AG09309 (cell line): ENCODE measurements around the gene LARP1B.
"Not testable (repeated sequence)": the region's sequence is repeated elsewhere in the genome, so short reads cannot be mapped to it uniquely, and the experiment has no call there.

Source experiments
- DNase-seq: peaks from one replicate; pipeline ENCODE4 v3.0.0-alpha.2; 2010; ENCODE audit warnings: low read depth
- H3K4me3 ChIP-seq: 2 replicates; pipeline ENCODE4 v1.5.1; 2011; ENCODE audit warnings: mild to moderate bottlenecking, low read depth, low read length, moderate library complexity; ENCODE audit not compliant: control insufficient read depth
- TF ChIP-seq, protein P1 (sequence below): IDR thresholded peaks from 2 replicates; pipeline ENCODE4 v1.5.1; 2011; ENCODE audit warnings: mild to moderate bottlenecking, low read depth, low read length, inconsistent platforms; ENCODE audit not compliant: insufficient read depth, control insufficient read depth; ENCODE audit errors: missing control alignments

Gene LARP1B

DNA sequence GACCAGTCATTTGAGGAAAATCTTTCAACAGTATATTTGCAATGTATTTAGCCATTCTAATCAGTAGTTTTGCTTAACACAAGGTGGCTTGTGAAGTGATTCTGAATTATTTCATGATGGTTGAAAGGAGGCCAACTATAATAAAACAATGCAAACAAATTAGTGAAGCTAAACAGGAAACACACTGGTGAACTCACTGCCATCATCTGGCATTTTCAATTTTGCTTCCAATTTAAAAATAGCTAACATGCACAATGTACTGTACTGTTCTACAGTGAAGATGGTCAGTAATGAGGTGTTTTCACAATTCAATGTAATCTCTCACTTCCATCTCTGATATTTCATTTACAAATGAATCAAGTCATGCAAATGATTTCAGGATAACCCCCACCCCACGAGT is 195.4 kb downstream of the LARP1B start:
- H3K4me3 ChIP-seq = no peak overlapping the region
- DNase-seq = no peak
- TF ChIP-seq, protein P1, sequence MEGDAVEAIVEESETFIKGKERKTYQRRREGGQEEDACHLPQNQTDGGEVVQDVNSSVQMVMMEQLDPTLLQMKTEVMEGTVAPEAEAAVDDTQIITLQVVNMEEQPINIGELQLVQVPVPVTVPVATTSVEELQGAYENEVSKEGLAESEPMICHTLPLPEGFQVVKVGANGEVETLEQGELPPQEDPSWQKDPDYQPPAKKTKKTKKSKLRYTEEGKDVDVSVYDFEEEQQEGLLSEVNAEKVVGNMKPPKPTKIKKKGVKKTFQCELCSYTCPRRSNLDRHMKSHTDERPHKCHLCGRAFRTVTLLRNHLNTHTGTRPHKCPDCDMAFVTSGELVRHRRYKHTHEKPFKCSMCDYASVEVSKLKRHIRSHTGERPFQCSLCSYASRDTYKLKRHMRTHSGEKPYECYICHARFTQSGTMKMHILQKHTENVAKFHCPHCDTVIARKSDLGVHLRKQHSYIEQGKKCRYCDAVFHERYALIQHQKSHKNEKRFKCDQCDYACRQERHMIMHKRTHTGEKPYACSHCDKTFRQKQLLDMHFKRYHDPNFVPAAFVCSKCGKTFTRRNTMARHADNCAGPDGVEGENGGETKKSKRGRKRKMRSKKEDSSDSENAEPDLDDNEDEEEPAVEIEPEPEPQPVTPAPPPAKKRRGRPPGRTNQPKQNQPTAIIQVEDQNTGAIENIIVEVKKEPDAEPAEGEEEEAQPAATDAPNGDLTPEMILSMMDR = no peak

DNA sequence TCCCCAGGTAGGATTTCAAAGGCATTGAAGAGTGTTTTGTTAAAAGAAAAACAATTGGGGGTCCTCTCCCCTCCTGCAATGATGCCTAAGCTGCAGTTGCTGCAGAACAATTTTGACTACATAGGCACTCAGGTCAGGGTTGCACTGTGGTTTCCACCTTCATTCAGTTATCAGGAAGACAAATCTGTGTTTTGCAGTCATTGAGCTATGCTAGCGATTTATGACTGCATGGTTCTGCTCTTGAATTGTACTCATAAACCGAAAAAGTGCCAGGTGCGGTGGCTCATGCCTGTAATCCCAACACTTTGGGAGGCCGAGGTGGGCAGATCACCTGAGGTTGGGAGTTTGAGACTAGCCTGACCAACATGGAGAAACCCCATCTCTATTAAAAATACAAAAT is 197.1 kb downstream of the LARP1B start:
- not testable (repeated sequence) for DNase-seq, H3K4me3 ChIP-seq

DNA sequence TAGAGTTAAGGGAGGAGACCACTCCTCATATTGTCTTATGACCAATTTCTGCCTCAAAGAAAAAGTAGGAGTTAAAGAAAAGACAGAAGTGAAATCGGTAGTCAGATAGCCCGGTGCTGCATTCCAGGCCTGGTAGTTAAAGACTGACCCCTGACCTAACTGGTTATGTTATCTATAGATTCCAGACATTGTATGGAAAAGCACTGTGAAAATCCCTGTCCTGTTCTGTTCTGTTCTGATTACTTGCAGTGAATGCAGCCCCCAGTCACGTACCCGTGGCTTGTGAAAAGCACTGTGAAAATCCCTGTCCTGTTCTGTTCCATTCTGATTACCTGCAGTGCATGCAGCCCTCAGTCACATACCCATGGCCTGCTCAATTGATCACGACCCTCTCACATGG is 198.8 kb downstream of the LARP1B start:
- not testable (repeated sequence) for DNase-seq, H3K4me3 ChIP-seq
